ENCODE measurements around the gene IFNGR1.

Gene IFNGR1

DNA sequence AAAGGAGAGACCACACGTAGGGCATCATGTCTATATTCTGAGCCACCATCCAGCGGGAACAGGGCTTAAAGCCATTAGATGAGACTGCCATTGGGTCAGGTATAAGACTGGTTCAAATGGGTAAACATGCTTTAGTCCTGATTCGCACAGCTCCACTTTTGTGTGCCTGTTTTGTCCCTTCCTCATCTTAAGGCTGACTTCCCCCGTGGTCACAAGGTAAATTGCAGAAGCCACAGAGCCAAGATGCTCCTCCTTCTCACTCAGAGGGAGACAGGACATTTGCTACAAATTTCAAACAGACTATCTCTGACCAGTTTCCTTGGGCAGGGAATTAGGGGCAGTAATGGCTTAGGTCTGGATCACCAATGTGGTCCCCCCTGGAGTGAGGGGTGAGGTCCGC, 11.4 kb upstream of the IFNGR1 start:
- no peak for DNase-seq (ENCODE audit: low read depth)
- TF ChIP-seq, protein P1, sequence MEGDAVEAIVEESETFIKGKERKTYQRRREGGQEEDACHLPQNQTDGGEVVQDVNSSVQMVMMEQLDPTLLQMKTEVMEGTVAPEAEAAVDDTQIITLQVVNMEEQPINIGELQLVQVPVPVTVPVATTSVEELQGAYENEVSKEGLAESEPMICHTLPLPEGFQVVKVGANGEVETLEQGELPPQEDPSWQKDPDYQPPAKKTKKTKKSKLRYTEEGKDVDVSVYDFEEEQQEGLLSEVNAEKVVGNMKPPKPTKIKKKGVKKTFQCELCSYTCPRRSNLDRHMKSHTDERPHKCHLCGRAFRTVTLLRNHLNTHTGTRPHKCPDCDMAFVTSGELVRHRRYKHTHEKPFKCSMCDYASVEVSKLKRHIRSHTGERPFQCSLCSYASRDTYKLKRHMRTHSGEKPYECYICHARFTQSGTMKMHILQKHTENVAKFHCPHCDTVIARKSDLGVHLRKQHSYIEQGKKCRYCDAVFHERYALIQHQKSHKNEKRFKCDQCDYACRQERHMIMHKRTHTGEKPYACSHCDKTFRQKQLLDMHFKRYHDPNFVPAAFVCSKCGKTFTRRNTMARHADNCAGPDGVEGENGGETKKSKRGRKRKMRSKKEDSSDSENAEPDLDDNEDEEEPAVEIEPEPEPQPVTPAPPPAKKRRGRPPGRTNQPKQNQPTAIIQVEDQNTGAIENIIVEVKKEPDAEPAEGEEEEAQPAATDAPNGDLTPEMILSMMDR (conservative IDR thresholded peaks at IDR 0.05; ENCODE audit: control insufficient read depth, insufficient read depth, low read depth, low read length) = no peak
- no peak overlapping the region for H3K4me3 ChIP-seq (ENCODE audit: control insufficient read depth, low read depth, low read length)

DNA sequence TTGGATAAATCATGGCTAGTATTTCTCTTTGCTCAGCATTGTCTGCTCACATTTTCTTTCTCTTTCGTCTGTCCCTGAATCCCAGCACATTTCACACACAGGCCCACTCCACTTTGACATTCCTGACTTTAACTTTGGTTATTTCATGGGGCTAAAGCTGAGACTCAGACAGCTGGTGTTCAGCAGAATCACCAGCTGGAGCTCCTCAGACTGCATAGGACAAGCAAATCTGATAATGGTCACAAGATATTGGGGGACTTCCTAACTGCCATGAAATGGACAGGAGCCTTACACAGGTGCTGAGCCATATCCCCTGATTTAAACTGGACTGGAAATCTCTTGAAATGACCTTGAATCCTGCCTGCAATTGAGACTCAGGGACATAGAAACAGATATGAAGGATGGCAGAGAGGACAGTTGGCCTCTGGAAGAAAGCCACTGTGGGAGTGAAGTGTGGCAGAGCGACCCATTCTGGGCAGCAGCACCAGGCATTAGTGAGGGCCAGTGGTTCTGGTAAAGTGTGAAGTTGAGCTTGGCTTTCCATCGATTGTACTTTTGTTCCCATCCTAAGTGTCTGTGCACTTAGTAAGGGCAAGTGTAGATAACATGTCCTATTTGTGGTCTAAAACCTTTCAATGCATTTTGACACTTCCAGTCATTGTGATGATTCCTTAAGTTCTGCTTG, 10.0 kb upstream of the IFNGR1 start:
- TF ChIP-seq, protein P1 (conservative IDR thresholded peaks at IDR 0.05; ENCODE audit: control insufficient read depth, insufficient read depth, low read depth, low read length) = no peak
- DNase-seq (ENCODE audit: low read depth) = no peak
- no peak overlapping the region for H3K4me3 ChIP-seq (ENCODE audit: control insufficient read depth, low read depth, low read length)

- peak; percentile 43 for DNase-seq (ENCODE audit: low read depth)
- no peak overlapping the region for H3K4me3 ChIP-seq (ENCODE audit: control insufficient read depth, low read depth, low read length)
- TF ChIP-seq, protein P1 (conservative IDR thresholded peaks at IDR 0.05; ENCODE audit: control insufficient read depth, insufficient read depth, low read depth, low read length) = no peak
These were observed 8.7 kb upstream of the IFNGR1 start for GRCh38 chr6:137227871-137228302.

DNA sequence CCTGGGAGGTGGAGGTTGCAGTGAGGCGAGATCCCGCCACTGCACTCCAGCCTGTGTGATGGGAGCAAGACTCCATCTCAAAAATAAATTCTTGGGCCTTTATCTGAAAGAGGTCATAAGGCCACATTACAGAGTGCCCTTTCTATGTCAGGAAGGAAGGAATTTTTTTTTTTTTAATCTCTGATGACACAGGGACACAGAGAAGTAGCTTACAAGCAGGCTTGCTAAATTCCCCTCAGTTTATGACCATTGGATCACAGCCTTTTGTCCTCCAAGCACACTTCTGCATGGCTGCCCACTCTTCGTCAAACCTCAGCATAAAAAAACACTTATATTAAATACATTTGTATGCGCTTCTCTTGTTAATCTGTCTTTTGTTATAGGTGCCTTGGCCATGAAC, 7.5 kb upstream of the IFNGR1 start:
- no peak for DNase-seq (ENCODE audit: low read depth)
- TF ChIP-seq, protein P1 (conservative IDR thresholded peaks at IDR 0.05; ENCODE audit: control insufficient read depth, insufficient read depth, low read depth, low read length) = no peak
- H3K4me3 ChIP-seq (ENCODE audit: control insufficient read depth, low read depth, low read length) = no peak overlapping the region

DNA sequence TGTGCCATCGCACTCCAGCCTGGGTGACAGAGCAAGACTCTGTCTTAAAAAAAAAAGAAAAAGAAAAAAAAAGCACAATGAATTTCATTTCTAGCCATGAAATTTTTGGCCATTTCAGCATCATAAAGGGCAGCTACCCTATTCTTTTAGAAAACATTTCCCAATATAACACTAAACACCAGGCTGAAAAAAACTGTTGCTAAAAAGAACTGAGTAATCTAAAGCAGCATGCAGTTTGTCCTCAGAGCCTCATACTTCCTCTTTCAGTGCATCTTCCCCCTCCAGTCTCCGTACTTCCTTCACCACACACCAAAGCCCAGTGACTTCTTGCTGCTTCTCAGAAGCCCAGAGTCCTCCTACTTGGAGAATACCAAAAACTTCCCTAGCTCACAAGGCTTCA, 5.6 kb upstream of the IFNGR1 start:
- TF ChIP-seq, protein P1 (conservative IDR thresholded peaks at IDR 0.05; ENCODE audit: control insufficient read depth, insufficient read depth, low read depth, low read length) = no peak

GRCh38 chr6:137223370-137224131, 4.4 kb upstream of the IFNGR1 start:
- DNase-seq (ENCODE audit: low read depth) = peak; percentile 89
- H3K4me3 ChIP-seq (ENCODE audit: control insufficient read depth, low read depth, low read length) = no peak overlapping the region
- TF ChIP-seq, protein P1 (conservative IDR thresholded peaks at IDR 0.05; ENCODE audit: control insufficient read depth, insufficient read depth, low read depth, low read length) = no peak

More for the DNA sequence above, 5.6 kb upstream of the IFNGR1 start:
- no peak for DNase-seq (ENCODE audit: low read depth)
- H3K4me3 ChIP-seq (ENCODE audit: control insufficient read depth, low read depth, low read length) = no peak overlapping the region
